AG09309 (cell line): ENCODE data around the gene MED9.

Experiments used
- DNase-seq: peaks from one replicate; pipeline ENCODE4 v3.0.0-alpha.2; 2010; ENCODE audit warnings: low read depth
- H3K4me3 ChIP-seq: 2 replicates; pipeline ENCODE4 v1.5.1; 2011; ENCODE audit warnings: mild to moderate bottlenecking, low read depth, low read length, moderate library complexity; ENCODE audit not compliant: control insufficient read depth
- CTCF ChIP-seq: IDR thresholded peaks from 2 replicates; pipeline ENCODE4 v1.5.1; 2011; ENCODE audit warnings: mild to moderate bottlenecking, low read depth, low read length, inconsistent platforms; ENCODE audit not compliant: insufficient read depth, control insufficient read depth; ENCODE audit errors: missing control alignments

MED9 gene

GRCh38 chr17:17533901-17534441 lies 57.2 kb downstream of the MED9 start:
- DNase-seq = no peak
- no peak for TF ChIP-seq CTCF
- H3K4me3 ChIP-seq = no peak overlapping the region

GRCh38 chr17:17535957-17536356 lies 59.2 kb downstream of the MED9 start:
- no peak overlapping the region for H3K4me3 ChIP-seq
- DNase-seq = no peak
- no peak for TF ChIP-seq CTCF

GRCh38 chr17:17536702-17537101 lies 59.9 kb downstream of the MED9 start:
- no peak for TF ChIP-seq CTCF
- DNase-seq = no peak
- H3K4me3 ChIP-seq = no peak overlapping the region

GRCh38 chr17:17537311-17538099 lies 60.7 kb downstream of the MED9 start:
- TF ChIP-seq CTCF = no peak
- H3K4me3 ChIP-seq = no peak overlapping the region
- DNase-seq = no peak

GRCh38 chr17:17538417-17539391 lies 61.9 kb downstream of the MED9 start:
- no peak overlapping the region for H3K4me3 ChIP-seq
- no peak for DNase-seq
- no peak for TF ChIP-seq CTCF

- no peak overlapping the region for H3K4me3 ChIP-seq
- DNase-seq = no peak
- TF ChIP-seq CTCF = no peak
Observed at GRCh38 chr17:17539591-17539990, 62.8 kb downstream of the MED9 start.
